HCT116 (cell line): ENCODE data around the gene KRAS. TPM values are rescaled to one million over a fixed set of nuclear protein-coding genes. Genes with fewer than 3 reads are reported as not detected.

Source experiments
- ATAC-seq: fragments of 200-7000 bp; cut with Tn5 transposase; 2 replicates; pipeline ENCODE4 v1.9.1; 2020; ENCODE audit warnings: mild to moderate bottlenecking, moderate library complexity
- BruUV-seq: library from RNA; stranded (reverse); fragments of 400-500 nt; replicated peaks from 2 replicates; lab custom pipeline; 2021; lab: Mats Ljungman, UMichigan
- CTCF ChIA-PET: fragments of 300-600 bp; sonication (Branson Sonifier 250); formaldehyde crosslinking; loops from one replicate; lab custom pipeline; 2021; ENCODE audit warnings: antibody characterized with exemption; lab: Charles Lee
- POLR2A ChIA-PET: fragments of 300-600, 350-600 bp; sonication (Branson Sonifier 250); formaldehyde crosslinking; loops from one replicate; lab custom pipeline; 2021; ENCODE audit warnings: antibody characterized with exemption; lab: Charles Lee
- RAD21 ChIA-PET, 2 experiments: fragments of 300-600 bp; sonication (Branson Sonifier 250); formaldehyde crosslinking; loops; one replicate each; lab custom pipeline; 2023; ENCODE audit warnings: low total read pairs in 2 of 2; ENCODE audit not compliant: uncharacterized antibody in 2 of 2, unreplicated experiment in 2 of 2, low non-redundant PET in 1 of 2; lab: Charles Lee
- DNase-seq: peaks from one replicate; pipeline ENCODE4 v3.0.0-alpha.2; 2010; ENCODE audit warnings: low read depth, low spot score
- H2AFZ ChIP-seq: fragments of 200-600 bp; shearing (Covaris generic), sonication (generic); 2 replicates; pipeline ENCODE4 v1.6.1; 2017; ENCODE audit warnings: low read depth, mixed run types, mixed read lengths, antibody characterized with exemption, low read length; ENCODE audit not compliant: poor library complexity, severe bottlenecking
- H3K27ac ChIP-seq: 2 replicates; pipeline ENCODE4 v1.5.1; 2012; ENCODE audit warnings: low read depth, low read length
- H3K27me3 ChIP-seq: fragments of 200-600 bp; sonication (generic); 2 replicates; pipeline ENCODE4 v1.6.1; 2016; ENCODE audit warnings: mixed run types, low read length, mixed read lengths; ENCODE audit not compliant: insufficient read depth
- H3K36me3 ChIP-seq, 2 experiments: fragments of 200-500 bp in 1 of 2; fragments of 200-600 bp in 1 of 2; sonication (Bioruptor generic) in 1 of 2; sonication (generic) in 1 of 2; 2 replicates each; pipeline versions ENCODE4 v1.5.1 to v1.6.1; 2014 to 2016; ENCODE audit warnings: low read length in 2 of 2, inconsistent platforms in 1 of 2, mixed read lengths in 1 of 2, mixed run types in 1 of 2; ENCODE audit not compliant: insufficient read depth in 2 of 2, control insufficient read depth in 1 of 2
- H3K4me1 ChIP-seq, 2 experiments: fragments of 200-600 bp in 1 of 2; sonication (generic) in 1 of 2; 2 replicates each; pipeline versions ENCODE4 v1.5.1 to v1.6.1; 2012 to 2017; ENCODE audit warnings: low read length in 2 of 2, inconsistent platforms in 1 of 2, mild to moderate bottlenecking in 1 of 2, mixed read lengths in 1 of 2, mixed run types in 1 of 2, moderate library complexity in 1 of 2; ENCODE audit not compliant: insufficient read depth in 2 of 2, control insufficient read depth in 1 of 2
- H3K4me2 ChIP-seq: fragments of 200-600 bp; sonication (generic); 2 replicates; pipeline ENCODE4 v1.6.1; 2017; ENCODE audit warnings: mixed run types, low read length, mixed read lengths
- H3K4me3 ChIP-seq, 2 experiments: fragments of 200-600 bp in 1 of 2; sonication (generic) in 1 of 2; replicated peaks in 1 of 2; 2 replicates each; pipeline ENCODE4 v1.5.1; 2011 to 2016; ENCODE audit warnings: low read length in 2 of 2, control low read depth in 1 of 2, low read depth in 1 of 2, mild to moderate bottlenecking in 1 of 2, mixed read lengths in 1 of 2, mixed run types in 1 of 2
- H3K79me2 ChIP-seq: fragments of 200-600 bp; sonication (generic); 2 replicates; pipeline ENCODE4 v1.6.1; 2017; ENCODE audit warnings: mild to moderate bottlenecking, mixed run types, low read length, moderate library complexity, mixed read lengths; ENCODE audit not compliant: insufficient read depth
- H3K9ac ChIP-seq: fragments of 200-600 bp; sonication (generic); 2 replicates; pipeline ENCODE4 v1.6.1; 2016; ENCODE audit warnings: low read length, mixed read lengths
- H3K9me2 ChIP-seq: fragments of 200-600 bp; sonication (generic), shearing (Covaris generic); 2 replicates; pipeline ENCODE4 v1.6.1; 2017; ENCODE audit warnings: mixed run types, mild to moderate bottlenecking, moderate library complexity; ENCODE audit not compliant: insufficient read depth
- H3K9me3 ChIP-seq, 2 experiments: fragments of 200-500 bp in 1 of 2; fragments of 200-600 bp in 1 of 2; sonication (Bioruptor generic) in 1 of 2; sonication (generic) in 1 of 2; 2 replicates each; pipeline ENCODE4 v1.6.1; 2014 to 2017; ENCODE audit warnings: low read length in 2 of 2, mixed read lengths in 2 of 2, inconsistent platforms in 1 of 2, low read depth in 1 of 2, mild to moderate bottlenecking in 1 of 2, mixed run types in 1 of 2, moderate library complexity in 1 of 2; ENCODE audit not compliant: control insufficient read depth in 1 of 2, insufficient read depth in 1 of 2
- H4K20me1 ChIP-seq: fragments of 200-600 bp; sonication (generic), shearing (Covaris generic); 2 replicates; pipeline ENCODE4 v1.6.1; 2017; ENCODE audit warnings: mixed run types, mild to moderate bottlenecking, moderate library complexity; ENCODE audit not compliant: insufficient read depth
- CBX3 ChIP-seq: IDR thresholded peaks from 2 replicates; pipeline ENCODE4 v1.6.1; 2012; ENCODE audit warnings: low read depth
- EZH2 ChIP-seq: fragments of 200-600 bp; sonication (generic); IDR thresholded peaks from 2 replicates; pipeline ENCODE4 v1.6.1; 2017; ENCODE audit warnings: antibody characterized with exemption, mixed run types
- MAX ChIP-seq: IDR thresholded peaks from 2 replicates; pipeline ENCODE4 v1.6.1; 2012
- POLR2A ChIP-seq: IDR thresholded peaks from 2 replicates; pipeline ENCODE4 v1.7.0; 2011; ENCODE audit warnings: borderline replicate concordance; ENCODE audit not compliant: insufficient read depth, insufficient read length; ENCODE audit errors: extremely low read depth
- POLR2AphosphoS5 ChIP-seq: IDR thresholded peaks from 2 replicates; pipeline ENCODE4 v1.6.1; 2011; ENCODE audit warnings: mild to moderate bottlenecking, low read depth, low read length, moderate library complexity
- SIN3A ChIP-seq: IDR thresholded peaks from 2 replicates; pipeline ENCODE4 v1.6.1; 2012; ENCODE audit warnings: low read depth
- YY1 ChIP-seq: IDR thresholded peaks from 2 replicates; pipeline ENCODE4 v1.6.1; 2011; ENCODE audit warnings: low read length, low read depth, moderate library complexity, mild to moderate bottlenecking; ENCODE audit not compliant: insufficient replicate concordance; ENCODE audit errors: extremely low read depth
- intact Hi-C: fragments of 100-400 bp; cut with micrococcal nuclease; formaldehyde crosslinking; loops from 2 replicates; pipeline ENCODE4 v1.10.0; 2022
- total RNA-seq: library from RNA; stranded (reverse); gene quantifications from one replicate; pipeline ENCODE4 v1.2.1, GENCODE V29; 2021; ENCODE audit not compliant: unreplicated experiment
- TF ChIP-seq, protein P1 (sequence below): IDR thresholded peaks from 2 replicates; pipeline ENCODE4 v1.6.1; 2012; ENCODE audit warnings: low read depth

The KRAS gene
- total RNA-seq, 1 experiment from 2014 or later = 37.5 TPM

GRCh38 chr12:25190793-25191192, 59.9 kb downstream of the KRAS start:
- H3K36me3 ChIP-seq = no peaks in the 10 kb centered on the region
- H3K27me3 ChIP-seq = no peaks in the 10 kb centered on the region
- ATAC-seq (no peak), DNase-seq (no peak)
- no peaks in the 10 kb centered on the region for H3K9me2 ChIP-seq
- CTCF ChIA-PET = no interaction called here
- no peaks in the 10 kb centered on the region for H3K9me3 ChIP-seq
- POLR2A ChIA-PET = no interaction called here
- BruUV-seq = no TSS peak
- TF ChIP-seq POLR2A (no peak), POLR2AphosphoS5 (no peak)
- no peak overlapping the region for H3K4me2 ChIP-seq
- no peak overlapping the region for H2AFZ ChIP-seq
- RAD21 ChIA-PET = no interaction called here
- no peaks in the 10 kb centered on the region for H3K79me2 ChIP-seq
- H3K4me3 ChIP-seq = no peak overlapping the region
- intact Hi-C loops = no loop called here
- H3K9ac ChIP-seq = no peak overlapping the region
- H3K27ac ChIP-seq = no peak overlapping the region
- no peaks in the 10 kb centered on the region for H4K20me1 ChIP-seq
- peaks cover 18 to 33% of the 10 kb centered on the region in 2 experiments for H3K4me1 ChIP-seq

DNA sequence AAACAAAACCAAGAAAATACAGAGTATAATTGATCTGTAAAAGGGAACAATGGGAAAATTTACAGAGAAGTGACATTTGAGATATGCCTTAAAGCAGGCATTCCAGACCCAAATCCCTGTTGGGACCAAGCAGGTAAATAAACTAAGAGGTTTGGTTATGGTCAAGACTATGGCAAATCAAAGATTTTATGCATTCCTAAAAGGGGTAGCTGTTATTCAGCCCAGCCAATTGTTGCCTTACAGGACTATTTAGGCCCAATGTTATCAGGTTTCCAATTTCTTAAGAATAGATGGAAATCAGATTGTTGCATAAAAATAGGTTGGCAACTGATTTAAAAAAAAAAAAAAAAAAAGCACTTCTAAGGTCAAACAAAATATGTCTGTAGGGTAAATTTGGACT, 61.1 kb downstream of the KRAS start:
- intact Hi-C loops = no loop called here
- TF ChIP-seq MAX (0 out of 2 replicates have a peak, but pooled peaks have one; percentile 5), POLR2A (no peak), EZH2 (no peak), CBX3 (no peak), YY1 (no peak), POLR2AphosphoS5 (no peak), SIN3A (no peak)
- TF ChIP-seq, protein P1, sequence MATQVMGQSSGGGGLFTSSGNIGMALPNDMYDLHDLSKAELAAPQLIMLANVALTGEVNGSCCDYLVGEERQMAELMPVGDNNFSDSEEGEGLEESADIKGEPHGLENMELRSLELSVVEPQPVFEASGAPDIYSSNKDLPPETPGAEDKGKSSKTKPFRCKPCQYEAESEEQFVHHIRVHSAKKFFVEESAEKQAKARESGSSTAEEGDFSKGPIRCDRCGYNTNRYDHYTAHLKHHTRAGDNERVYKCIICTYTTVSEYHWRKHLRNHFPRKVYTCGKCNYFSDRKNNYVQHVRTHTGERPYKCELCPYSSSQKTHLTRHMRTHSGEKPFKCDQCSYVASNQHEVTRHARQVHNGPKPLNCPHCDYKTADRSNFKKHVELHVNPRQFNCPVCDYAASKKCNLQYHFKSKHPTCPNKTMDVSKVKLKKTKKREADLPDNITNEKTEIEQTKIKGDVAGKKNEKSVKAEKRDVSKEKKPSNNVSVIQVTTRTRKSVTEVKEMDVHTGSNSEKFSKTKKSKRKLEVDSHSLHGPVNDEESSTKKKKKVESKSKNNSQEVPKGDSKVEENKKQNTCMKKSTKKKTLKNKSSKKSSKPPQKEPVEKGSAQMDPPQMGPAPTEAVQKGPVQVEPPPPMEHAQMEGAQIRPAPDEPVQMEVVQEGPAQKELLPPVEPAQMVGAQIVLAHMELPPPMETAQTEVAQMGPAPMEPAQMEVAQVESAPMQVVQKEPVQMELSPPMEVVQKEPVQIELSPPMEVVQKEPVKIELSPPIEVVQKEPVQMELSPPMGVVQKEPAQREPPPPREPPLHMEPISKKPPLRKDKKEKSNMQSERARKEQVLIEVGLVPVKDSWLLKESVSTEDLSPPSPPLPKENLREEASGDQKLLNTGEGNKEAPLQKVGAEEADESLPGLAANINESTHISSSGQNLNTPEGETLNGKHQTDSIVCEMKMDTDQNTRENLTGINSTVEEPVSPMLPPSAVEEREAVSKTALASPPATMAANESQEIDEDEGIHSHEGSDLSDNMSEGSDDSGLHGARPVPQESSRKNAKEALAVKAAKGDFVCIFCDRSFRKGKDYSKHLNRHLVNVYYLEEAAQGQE = no peak
- ATAC-seq (no peak), DNase-seq (no peak)
- Histone ChIP-seq H3K4me2 (peak overlapping the region; percentile 54), H3K4me1 (peaks cover 18 to 30% of the 10 kb centered on the region in 2 experiments), H3K36me3 (no peaks in the 10 kb centered on the region), H3K9me3 (no peaks in the 10 kb centered on the region), H3K4me3 (no peak overlapping the region), H3K79me2 (no peaks in the 10 kb centered on the region), H3K27ac (no peak overlapping the region), H3K27me3 (no peaks in the 10 kb centered on the region), H3K9ac (no peak overlapping the region), H3K9me2 (no peaks in the 10 kb centered on the region), H2AFZ (peak overlapping the region; percentile 32), H4K20me1 (no peaks in the 10 kb centered on the region)
- BruUV-seq = no TSS peak
- RAD21 ChIA-PET = no interaction called here
- POLR2A ChIA-PET = no interaction called here
- CTCF ChIA-PET = no interaction called here
